ENCODE data around the gene TNFRSF18.
A peak's percentile ranks its signal among the peaks of the same experiment; 100 is the strongest.

TNFRSF18 gene

GRCh38 chr1:1226566-1227362 lies 20.4 kb upstream of the TNFRSF18 start:
- no peak for DNase-seq

DNA sequence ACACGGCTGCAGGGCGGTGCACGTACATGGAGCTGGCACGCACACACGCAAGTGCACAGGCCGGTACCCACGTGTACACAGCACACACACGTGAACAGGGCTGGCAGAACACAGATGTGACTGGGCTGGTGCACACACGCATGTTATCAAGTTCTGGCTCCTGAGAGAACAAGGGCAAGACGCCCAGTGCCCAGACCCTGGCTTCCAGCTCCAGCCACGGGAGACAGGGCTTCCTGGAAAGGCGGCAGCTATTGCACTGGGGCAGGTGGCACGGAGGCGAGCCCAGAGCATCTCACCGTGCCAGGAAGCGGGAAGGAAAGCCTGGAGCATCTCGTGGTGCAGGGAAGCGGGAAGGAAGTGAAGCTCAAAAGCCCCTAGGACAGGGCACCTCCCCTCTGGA lies 19.5 kb upstream of the TNFRSF18 start:
- no peak for DNase-seq

GRCh38 chr1:1225238-1225845 lies 18.9 kb upstream of the TNFRSF18 start:
- no peak for DNase-seq

- DNase-seq, result no peak
These were observed 17.5 kb upstream of the TNFRSF18 start for GRCh38 chr1:1223891-1224290.

- DNase-seq, result no peak
These were observed 16.9 kb upstream of the TNFRSF18 start for GRCh38 chr1:1223321-1223720.

DNA sequence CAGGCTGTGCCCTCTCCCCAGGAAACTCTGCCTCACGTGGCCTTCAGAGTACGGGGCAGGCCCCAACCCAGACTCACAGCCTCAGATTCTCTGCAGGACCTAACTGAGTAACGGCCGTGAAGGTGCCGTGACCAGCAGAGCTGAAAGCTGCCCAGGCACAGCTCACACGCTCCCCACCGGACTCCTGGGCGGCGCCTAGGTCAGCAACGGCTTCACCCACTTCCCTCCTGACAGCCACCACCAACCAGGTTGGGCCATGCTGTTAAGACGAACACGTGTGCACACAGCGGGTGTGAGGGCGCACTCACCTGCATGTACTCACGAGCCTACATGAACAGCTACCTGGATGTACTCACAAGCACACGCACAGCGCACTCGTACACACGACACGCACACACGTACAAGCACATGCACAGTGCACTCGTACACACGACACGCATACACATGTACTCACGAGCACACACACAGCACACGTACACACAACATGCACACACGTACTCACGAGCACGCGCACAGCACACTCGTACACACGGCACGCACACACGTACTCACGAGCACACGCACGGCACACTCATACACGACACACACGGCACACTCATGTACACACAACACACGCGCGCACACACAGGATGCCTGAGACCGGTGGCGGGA lies 16.3 kb upstream of the TNFRSF18 start:
- DNase-seq, result no peak

GRCh38 chr1:1221887-1222574 lies 15.6 kb upstream of the TNFRSF18 start:
- no peak for DNase-seq

DNA sequence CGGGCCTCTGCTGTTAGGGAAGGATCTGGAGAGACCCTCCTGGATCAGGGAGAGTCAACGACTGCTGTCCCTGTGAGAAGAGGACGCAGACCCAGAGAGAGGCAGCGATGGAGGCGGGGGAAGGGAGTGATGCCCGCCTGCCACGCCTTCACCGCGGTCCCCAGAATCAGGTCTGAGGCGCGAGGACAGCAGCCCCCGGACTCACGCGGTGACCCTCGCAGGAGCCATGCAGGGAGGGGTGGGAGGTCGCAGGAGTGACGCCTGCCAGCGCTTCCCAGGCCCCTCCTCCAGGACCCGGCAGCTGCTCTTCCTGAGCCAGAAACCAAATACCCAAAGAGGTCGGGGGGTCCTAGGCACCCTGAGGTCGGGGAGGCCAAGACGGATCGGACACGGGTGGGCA lies 13.8 kb upstream of the TNFRSF18 start:
- no peak for DNase-seq

GRCh38 chr1:1219341-1219740 lies 12.9 kb upstream of the TNFRSF18 start:
- no peak for DNase-seq

DNA sequence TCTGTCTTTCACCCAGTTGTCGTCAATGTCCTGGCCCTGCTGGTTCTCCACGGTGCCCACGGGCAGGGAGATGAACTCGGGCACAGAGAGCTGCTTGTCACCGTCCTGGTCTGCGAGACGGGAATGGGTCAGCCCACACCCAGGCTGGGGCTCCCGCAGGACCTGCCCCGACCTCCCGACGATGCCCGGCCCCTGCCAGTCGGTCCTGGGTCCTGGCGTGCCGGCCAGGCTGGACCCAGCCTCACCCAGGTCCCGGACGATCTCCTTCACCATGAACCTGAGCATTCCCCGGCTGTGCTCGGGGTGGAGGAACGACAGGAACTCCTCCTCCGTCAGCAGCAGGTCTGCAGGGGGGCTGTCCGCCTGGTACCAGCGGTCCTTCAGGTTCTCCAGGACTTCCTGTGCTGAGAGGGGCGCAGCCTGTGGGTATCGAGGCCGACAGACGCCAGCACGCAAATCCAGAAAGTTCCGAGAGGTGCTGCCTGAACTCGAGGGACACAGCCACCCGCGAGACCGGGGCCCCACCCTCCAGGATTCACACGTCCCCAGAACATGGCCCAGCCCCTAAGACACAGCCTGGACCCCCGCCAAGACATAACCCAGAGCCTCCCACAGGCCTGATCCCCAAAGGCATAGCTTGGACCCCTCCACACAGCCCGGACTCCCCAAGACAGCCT lies 12.3 kb upstream of the TNFRSF18 start:
- no peak for DNase-seq

DNA sequence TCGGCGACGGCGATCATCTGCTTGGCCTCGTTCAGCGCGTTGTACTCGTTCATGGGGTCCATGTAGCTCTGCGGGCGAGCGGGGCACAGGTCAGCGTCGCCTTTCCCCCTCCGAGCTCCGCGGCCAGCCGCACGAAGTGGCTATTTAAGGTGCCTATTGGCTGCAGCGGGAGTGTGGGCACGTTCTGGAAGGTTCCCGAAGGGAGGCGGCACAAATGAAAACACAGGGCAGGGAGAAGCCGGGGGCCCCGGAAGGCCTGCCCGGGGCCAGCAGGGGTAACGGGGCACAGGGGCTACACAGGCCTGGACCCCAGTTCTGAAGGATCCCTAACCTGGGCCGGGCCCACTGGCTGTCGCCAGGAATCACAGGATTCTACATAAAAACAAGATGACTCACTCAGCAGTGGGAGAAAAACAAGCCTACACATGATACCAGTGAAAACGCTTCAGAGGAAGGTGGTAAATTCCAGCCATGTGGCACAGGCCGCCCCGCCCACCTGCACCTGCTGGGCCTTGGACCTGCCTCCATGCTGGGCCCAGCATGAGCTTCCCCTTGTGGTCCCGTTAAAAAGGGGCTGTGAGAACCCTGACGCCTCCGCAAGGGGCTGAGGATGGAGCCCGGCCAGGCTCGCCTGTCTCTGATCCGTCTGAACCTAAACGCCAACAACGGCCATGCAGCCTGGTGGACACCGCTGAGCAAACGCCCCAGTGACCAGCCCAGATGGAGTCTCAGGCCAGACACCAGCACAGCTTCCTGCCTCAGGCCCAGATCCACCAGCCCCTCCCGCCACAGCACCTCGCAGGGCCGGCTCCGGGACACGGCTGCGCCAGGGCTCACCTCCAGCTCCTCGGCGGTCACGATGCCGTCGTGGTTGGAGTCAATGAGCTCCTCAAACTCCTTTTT lies 11.5 kb upstream of the TNFRSF18 start:
- peak in 1 of 2 experiments; percentile 21 for DNase-seq

DNA sequence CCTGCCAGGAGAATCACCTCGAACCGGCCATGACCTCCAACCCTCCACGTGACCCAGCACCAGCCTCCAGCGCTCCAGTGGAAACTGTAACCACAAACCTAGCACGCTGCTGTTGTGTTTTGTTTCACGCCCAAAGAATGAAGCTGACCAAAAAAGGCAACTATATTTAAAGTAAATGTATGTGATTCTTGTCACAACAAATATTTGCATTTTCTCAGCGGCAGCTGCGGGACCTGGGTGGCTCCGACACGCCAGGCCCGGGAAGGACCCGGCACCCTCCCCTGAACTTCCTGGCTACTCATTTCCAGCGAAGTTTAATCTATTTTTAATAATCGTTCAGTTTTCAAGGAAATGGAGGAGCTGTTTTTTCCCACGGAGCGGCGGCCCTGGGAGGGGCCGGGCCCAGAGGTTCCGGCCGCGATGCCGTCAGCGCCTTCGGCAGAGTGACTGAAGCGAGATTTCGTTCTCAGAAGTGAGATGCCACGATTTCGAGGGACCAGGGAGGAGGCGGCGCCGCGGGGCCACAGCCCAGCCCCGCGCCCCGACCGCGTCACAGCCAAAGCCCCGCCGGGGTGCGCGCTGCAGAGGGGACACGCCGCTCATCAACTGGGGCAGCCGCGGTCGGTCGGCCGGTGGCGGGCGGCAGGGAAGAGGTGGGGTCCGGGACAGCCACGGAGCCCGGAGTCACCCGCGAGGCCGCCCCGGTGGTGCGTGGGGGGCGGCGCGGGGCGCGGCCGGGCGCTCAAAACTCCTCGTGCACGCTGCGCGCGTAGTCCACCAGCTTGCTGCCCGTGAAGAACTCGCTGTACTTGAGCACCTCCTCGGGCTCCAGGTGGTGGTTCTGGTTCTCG lies 10.6 kb upstream of the TNFRSF18 start:
- no peak for DNase-seq

DNA sequence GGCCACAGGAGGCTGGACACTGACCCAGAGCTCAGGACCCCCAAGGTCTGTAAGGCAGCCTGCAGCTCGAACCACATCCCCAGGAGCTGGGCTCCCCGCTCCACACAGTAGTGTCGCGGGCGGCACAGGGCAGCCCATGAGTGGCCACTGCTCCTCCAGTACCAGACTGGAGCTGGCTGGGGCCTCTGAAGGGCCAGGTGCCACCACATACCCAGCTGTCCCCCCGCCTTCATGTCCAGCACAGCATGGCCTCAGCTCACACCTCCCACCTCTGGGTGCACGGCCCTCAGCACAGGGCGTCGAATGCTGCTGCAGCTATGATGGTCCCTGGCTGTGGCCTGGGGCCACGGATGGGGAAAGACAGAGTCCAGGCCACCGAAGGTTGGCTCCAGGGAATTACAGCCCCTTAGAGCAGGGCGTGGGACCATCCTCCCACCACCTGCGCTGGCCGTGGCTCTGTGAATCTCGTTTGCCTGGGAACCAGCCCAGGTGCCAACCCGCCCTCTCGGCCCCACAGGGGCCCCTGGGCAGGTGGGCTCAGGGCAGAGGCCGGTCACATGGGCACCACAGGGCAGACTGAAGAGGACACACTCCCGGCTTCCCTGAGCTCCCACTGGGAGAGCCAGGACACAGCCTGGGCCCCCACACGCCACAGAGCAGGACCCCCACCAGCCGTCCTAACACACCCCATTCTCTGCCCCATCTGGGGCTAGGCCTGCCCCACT lies 9.7 kb upstream of the TNFRSF18 start:
- no peak for DNase-seq

DNA sequence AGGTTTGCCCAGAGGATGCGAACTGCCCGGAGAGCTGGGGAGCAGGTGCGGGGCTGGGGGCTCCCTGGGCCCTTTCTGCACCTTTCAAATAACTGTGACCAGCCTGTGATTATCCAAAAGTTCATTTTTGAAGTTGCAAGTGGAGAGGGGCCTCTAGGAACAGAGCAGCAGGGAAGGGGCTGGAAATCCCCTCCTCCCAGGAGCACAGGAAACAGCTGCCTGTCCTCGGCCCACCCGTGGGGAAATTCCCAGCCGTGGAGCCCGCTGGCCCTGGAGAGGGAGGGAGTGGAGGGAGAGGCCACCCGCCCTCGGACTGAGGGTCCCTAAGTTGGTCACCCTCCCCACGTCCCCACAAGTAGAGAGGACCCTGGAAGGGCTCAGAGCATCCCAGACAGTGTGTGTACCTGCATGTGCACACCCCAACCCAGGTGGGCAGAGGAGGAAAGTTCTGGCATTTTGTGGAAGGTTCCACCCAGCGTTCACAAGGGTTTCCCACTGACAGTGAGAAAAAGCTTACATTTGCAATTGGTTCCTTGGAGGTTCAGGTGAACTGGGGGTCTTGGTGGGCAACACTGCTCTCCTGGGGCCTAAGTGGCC lies 8.8 kb upstream of the TNFRSF18 start:
- DNase-seq, result no peak

DNA sequence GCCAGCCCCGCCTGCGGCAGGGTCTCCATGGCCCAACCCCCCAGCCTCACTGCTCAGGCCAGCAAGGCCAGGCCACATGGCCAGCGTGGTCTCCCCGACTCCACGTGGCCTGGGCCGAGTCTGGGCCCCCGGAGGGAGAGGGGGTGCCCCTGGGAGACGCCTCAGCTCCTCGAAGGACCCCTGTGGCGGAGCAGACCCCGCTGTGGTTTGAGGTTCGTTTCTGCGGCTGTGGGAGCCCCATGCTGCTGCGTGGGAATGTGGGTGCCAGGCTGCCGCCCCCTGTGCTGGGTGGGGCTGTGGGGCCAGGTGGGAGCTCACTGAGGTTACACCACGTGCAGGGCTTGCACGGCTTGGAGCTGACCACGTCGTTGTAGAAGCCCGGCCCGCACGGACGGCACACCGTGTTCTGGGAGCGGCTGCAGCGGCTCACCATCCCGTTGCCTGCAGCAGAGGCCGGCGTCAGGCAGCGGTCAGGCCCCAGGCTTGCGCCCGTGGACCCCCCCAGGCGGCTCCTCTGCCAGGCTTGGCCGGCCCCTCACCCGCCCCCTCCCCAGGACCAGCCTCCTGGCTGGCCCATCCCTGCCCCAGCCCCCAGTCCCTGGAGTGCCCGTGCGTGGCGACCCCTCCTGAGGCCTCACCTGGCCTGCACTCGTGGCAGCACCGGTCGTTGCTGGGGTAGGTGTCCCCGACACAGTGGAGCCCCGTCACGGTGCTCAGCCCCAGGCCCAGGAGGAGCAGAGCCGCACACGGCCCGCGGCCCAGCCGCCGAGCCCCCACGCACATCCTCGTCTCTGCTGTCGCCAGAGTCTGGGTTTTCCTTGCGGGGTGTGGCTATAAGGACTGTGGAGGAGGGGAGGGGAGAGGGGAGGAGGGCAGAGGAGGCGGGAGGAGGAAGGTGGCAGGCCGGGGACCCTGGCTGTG lies 7.2 kb upstream of the TNFRSF18 start, which contains the start of gene TNFRSF4:
Gene TNFRSF4 (minus strand): TSS at position 809 of the 921 bp plus-strand sequence. CDS start 26 bp downstream, at position 783.
- DNase-seq, result no peak

DNA sequence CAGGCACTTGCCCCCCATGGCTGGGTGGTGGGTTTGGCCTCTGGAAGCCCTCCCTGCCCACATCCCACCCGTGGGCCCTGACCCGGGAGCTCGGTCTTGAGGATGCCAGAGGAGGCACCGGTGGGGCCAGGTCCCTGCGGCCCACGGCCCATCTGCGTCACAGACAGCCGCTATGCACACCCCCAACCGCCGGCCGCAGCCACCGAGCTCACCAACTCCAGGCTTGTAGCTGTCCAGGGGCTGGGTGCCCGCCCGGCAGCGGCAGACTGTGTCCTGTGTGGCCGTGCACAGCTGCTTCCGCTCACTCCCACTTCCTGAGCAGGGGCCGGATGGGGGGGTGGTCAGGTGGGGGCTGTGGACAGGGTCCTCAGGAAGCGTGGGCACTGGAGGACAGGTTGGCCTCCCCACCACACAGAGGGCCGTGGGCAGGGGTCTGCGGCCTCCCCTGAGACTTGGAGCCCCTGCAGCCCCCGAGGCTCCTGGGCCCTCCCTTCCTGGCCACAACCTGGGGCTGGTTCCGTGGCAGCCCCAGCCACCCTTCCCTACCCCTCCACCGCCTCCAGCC lies 6.5 kb upstream of the TNFRSF18 start:
- DNase-seq, result no peak

- DNase-seq, result no peak
These were observed 5.4 kb upstream of the TNFRSF18 start for GRCh38 chr1:1211541-1212441.

Data from SW 1271 (cell line).